Keratinocyte (primary cell): Measurements from ENCODE around the gene ZNF70.

Experiments used
- EZH2 ChIP-seq: IDR thresholded peaks from one replicate; pipeline ENCODE4 v1.6.1; 2012; ENCODE audit warnings: inconsistent platforms, mild to moderate bottlenecking, low read length, moderate library complexity
- TF ChIP-seq, protein P1 (sequence below), 3 experiments: IDR thresholded peaks in 1 of 3; conservative IDR thresholded peaks in 1 of 3; optimal IDR thresholded peaks in 1 of 3; 2 replicates in 2 of 3; 3 replicates in 1 of 3; pipeline versions ENCODE3 to v1.5.1; 2011; ENCODE audit warnings: low read length in 3 of 3, mild to moderate bottlenecking in 3 of 3, moderate library complexity in 2 of 3, control low read depth in 1 of 3, inconsistent platforms in 1 of 3; ENCODE audit not compliant: insufficient read depth in 2 of 3; ENCODE audit errors: extremely low read depth in 1 of 3

DNA sequence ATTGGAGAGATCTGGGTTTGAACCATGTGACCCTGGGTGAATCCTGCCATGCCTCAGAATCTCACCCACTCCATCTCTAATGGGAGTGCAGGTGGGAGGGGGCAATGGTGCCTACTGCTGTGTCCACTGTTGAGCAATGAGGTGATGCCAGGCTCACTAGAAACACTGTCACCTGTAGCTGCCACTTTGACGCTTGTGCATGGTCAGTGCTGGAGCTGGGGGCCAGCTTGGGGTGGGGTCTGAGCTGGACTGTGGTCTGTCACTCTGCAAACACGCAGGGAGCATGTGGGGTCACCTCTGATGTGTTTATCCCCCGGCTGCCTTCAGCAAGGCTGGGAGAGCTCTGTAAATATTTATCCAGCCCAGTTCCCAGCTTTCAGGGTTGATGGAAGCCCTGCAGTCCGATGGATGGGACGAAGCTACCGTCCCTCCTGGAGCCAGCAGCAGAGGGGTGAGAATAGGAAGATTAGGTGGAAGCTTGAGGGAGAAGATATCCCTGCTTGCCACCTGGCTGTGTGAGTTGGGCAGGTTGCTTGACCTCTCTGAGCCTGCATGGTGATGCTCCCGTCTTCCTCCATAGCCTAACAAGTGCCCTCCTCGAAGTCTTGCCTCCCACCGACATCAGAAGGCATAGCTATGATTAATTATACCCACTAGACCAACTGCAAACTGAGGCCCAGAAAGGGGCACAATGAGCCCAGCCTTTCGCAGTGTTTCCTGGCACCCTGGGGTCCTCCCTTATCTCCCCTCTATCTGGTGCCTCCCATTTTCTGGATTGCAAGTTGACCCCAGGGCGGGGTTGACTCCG lies 23.4 kb upstream of the ZNF70 start:
- TF ChIP-seq, protein P1, sequence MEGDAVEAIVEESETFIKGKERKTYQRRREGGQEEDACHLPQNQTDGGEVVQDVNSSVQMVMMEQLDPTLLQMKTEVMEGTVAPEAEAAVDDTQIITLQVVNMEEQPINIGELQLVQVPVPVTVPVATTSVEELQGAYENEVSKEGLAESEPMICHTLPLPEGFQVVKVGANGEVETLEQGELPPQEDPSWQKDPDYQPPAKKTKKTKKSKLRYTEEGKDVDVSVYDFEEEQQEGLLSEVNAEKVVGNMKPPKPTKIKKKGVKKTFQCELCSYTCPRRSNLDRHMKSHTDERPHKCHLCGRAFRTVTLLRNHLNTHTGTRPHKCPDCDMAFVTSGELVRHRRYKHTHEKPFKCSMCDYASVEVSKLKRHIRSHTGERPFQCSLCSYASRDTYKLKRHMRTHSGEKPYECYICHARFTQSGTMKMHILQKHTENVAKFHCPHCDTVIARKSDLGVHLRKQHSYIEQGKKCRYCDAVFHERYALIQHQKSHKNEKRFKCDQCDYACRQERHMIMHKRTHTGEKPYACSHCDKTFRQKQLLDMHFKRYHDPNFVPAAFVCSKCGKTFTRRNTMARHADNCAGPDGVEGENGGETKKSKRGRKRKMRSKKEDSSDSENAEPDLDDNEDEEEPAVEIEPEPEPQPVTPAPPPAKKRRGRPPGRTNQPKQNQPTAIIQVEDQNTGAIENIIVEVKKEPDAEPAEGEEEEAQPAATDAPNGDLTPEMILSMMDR (optimal IDR thresholded peaks at IDR 0.05 in 1 of 3, IDR thresholded peaks at IDR 0.05 in 1 of 3, conservative IDR thresholded peaks at IDR 0.05 in 1 of 3; ENCODE audit: extremely low read depth in 1 of 3, insufficient read depth in 2 of 3, low read length in 3 of 3): no peak
- TF ChIP-seq EZH2: no peak
